Stromal cell of bone marrow (primary cell): ENCODE data around the gene AKR1B1.

ENCODE experiments used
- DNase-seq: peaks from one replicate; pipeline ENCODE4 v3.0.0-alpha.2; 2012; ENCODE audit warnings: low read depth

Gene AKR1B1

DNA sequence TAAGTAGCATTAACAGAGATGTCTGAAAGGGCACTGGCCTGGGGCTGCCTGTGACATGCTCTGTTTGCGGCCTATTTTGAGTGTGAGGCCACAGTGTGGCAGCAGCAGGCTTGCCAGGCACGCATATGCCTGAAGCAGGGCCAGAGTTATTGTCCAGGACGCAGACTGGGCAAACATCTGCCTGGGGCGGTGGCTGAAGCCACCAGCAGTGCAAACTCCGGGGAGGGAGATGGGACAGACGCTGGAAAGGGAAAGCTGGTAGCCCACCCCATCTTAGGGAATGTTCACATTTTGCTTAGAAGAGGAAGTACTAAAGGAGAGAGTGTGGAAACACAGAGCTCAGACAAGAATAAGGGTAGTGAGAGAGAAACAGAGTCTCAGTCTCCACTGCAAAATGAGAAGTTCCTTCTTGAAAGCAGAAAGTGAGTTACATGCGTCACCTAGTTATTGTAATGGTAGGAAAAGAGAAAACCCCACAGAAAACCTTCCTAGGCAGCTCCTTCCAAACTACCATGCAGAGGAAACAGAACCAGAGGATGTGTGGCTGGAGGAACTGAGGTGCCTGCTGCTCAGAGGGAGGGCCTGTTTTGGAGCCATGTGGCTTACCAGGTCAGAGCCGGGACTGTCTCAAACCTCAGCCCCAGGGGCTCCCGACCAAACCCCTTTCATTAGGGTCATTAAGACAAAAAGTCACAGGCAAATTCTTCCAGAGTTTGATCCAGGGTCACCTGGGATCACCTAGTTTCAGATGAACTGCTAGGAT, 14.5 kb downstream of the AKR1B1 start:
- no peak for DNase-seq

DNA sequence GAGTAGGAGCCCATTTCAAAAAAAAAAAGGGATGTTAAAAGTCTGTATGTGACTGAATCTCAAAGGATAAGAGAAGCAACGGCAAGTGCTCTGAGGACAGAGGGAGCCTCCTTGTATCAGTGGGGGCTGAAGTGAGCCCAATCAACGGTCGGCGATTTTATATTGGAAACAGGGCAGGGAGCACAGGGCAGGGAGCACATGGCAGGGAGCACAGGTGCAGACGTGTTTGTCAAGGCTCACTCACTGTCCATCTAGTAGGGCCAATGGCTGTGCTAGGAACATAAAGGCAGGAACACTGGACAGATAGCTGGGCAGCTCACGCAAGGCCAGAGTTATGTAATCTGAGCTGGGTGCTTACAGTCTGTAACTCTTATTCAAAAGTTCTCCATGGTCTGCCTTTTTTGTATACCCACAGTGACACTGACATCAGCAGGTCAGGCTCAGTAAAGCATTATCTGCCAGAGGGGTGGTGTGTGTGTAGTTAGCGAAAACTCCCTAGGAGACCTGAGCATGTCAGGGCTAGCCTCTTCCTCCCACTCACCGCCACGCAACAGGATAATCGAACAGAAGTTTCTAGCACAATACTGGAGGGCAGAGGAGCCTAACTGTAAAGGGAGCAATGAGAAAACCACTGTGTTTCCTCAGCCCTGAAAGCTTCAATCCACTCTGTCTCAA, 15.4 kb downstream of the AKR1B1 start:
- no peak for DNase-seq

DNA sequence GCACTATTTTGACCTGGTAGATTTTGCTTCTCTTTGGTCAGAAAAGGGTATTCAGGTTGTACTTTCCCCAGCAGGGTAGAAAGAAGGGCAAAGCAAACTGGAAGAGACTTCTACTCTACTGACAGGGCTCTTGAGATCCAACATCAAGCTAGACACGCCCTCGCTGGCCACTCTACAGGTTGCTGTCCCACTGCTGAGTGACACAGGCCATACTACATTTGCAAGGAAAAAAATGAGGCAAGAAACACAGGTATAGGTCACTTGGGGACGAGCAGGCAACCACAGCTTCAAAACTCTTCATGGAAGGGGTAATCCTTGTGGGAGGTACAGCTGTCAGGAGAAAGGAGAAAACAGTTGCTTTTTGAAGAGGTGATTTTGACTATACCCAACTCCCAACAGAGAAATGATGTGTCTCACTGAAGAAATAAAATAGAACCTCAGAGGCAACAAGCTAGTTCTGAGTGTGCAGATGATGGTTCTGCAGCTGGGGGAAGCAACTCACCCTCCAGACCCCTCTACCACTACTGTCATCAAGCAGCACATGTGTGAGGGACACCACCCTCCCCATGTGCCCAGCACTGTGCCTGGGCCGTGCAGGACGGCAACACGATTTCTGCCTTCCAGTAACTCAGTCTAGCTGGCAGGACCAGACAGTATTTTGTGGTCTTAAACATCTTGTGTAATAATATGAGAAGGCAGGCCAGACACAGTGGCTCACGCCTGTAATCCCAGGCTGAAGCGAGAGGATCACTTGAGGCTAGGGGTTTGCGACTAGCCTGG, 16.3 kb downstream of the AKR1B1 start:
- no peak for DNase-seq

DNA sequence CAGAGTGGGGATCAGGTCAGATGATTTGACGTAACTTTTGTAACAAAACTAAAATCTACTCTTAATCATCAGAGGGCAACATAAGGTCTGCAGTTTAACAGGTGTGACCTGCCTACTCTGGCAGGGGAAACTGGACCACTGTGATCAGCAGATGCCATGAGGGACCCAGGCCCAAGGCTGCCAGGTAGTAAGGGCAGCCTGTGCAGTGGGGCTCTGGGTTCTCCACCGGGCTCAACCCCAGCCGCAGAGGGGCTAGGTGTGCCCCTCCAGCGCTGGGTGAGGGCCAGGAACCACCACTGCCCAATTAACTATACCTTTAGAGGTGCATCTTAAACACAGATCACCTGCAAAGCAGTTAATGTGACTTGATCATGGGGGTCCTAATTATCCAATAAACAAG, 17.6 kb downstream of the AKR1B1 start:
- no peak for DNase-seq

DNA sequence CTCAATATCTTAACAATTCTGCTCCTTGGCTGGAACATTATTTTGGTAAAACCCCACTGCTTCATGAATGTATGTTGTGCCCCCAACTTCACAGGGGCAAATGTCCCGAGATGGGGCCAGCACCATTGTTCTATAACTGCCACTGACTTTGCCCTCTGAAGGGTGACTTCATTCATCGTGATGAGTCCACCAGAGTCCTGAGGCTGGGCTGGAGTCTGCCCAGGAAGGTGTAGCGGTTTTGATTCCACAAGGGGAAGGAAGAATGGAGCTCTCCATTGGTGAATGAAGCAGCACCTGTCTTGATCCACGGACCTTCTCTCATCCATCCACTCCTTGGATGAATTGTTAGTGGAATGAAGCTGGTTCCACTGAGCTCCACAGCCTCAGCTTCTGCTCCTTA, 18.4 kb downstream of the AKR1B1 start:
- DNase-seq: no peak

DNA sequence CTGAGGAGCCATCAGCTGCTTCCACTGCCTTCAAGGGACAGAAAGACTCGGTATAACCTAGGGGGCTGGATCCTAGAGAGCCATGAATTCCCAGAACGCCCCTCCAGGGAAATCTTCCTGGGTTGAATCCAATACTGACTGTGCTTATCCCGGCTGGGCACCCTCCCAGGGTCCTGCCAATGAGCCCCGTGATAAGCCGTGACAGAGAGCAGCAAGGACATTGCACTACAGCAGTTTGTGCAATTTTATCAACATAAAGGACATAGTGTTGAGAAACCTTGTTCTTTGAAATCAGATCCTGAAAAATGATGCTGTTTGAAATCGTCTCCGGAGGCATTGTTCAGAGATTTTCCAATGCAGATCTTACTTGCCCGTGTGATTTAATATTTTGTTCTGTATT, 18.8 kb downstream of the AKR1B1 start:
- DNase-seq: no peak

DNA sequence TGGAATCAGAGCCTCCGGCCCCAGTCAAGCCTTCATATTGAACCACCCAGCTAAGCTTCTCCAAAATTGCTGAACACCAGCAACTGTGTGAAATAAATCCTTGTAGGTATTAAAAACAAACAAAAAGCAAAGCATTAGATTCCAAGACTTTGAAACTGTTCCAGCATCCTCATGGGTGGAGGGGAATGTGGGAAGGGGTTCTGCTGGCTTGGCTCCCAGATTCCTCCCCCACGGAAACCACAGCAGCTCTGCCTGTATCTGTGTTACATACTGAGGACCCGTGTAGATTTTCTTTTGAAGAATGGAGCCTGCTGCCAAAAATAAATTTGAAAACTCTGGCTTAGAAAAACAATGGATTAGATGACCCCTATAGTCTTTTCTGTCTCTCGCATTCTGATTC, 20.0 kb downstream of the AKR1B1 start:
- no peak for DNase-seq

DNA sequence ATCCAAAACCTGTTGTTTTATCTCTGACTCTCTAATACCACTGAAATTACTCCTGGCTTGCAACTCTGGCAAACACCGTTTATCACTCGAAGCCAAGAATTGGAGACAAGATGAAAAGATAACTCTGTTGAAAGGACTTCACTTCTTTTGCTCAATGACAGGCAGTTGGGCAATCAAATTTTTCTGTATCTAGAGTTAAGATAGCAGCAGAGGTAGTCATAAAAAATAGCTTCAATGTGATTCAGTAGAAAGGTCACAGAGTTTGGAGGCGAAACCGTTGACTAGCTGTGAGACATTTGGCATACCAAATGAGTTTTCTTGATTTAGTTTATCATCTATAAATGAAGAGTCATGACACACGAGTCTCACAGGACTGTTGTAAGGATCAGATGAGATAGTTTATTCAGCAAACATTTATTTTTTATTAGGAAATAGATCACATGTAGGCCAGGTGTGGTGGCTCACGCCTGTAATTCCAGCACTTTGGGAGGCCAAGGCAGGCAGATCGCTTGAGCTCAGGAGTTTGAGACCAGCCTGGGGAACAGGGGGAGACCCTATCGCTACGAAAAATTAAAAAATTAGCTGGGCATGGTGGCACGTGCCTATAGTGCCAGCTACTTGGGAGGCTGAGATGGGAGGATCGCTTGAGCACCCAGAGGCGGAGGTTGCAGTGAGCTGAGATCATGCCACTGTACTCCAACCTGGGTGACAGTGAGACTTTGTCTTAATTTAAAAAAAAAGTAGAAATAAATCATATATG, 23.6 kb downstream of the AKR1B1 start:
- no peak for DNase-seq

DNA sequence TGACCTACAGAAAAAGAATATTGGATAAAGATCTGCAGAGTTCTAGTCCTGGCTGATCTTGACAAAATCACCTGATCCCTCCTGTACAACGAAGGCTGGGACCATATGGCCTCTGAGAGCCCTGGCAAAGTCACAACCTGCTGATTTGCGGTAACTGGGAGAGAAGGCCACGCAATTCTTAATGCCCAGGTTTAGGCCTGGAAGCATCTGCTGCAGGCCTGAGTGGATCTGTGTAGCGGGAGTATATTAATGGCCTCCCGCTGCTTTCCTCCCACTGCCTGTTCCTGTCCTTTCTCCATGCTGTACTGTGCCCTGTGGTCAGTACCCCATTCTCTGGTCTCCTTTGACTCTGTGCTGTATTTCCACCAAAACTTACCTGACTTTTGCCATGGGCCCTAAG, 24.2 kb downstream of the AKR1B1 start:
- DNase-seq: no peak

DNA sequence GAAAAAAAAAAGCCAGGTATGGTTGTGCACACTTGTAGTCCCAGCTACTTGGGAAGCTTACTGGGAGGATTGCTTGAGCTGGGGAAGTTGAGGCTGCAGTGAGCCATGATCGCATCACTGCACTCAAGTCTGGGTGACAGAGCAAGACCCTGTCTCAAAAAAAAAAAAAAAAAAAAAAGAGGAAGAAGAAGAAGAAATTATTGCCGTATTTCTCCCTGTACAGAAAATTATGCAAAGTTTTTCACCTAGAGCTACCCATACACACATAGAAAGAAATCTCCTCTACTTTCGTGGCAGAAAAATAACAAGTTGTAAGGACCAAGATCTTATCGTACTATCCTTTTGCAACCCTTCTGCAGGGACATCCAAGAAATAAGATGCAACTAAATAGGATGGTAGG, 25.5 kb downstream of the AKR1B1 start:
- DNase-seq: no peak

DNA sequence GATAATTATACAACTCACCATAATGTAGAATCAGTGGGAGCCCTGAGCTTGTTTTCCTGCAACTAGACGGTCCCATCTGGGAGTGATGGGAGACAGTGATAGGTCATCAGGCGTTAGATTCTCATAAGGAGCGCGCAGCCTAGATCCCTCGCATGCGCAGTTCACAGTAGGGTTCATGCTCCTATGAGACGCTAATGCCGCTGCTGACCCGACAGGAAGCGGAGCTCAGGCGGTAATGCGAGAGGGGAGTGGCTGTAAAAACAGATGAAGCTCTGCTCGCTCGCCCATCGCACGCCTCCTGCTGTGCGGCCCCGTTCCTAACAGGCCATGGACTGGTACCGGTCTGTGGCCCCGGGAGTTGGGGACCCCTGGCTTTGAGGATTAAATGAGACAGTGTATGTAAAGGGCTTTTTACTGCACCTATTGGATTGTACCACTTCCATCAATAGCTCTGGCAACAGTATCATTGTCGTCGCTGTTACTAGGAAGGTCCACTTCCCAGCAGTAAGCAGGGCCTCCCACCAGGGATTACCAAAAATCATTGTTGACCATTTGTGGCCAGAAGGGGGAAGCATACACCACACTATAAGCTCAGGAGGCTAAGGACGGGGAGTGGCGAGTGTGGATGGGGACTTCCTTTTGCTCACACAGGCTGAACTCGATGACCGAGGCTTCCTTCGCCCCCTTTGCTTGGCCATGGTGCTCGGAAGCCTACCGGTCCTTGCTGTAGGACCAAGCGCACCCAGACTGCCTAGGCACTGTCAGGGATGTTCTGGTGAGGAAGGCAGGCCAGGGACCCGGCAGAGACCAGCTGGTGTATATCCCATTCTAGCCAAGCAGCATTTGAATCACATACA, 26.4 kb downstream of the AKR1B1 start:
- DNase-seq: peak; percentile 89

DNA sequence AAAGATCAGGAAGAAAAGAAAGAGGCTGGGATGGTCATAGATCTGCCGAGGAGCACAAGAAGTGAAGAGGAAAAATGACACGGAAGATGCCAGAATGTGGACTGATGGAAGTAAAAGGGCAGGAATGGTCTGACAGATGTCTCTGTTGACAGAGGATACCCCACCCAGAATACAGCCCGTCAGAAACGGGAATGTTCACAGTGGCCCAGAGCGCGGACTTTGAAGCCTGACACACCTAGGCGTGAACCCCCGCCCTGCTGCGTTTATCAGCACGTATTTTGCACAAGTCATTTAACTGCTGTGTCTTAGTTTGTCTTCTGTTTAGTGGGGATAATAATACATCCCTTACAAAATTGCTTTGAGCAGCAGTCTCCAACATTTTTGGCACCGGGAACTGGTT, 27.1 kb downstream of the AKR1B1 start:
- no peak for DNase-seq

DNA sequence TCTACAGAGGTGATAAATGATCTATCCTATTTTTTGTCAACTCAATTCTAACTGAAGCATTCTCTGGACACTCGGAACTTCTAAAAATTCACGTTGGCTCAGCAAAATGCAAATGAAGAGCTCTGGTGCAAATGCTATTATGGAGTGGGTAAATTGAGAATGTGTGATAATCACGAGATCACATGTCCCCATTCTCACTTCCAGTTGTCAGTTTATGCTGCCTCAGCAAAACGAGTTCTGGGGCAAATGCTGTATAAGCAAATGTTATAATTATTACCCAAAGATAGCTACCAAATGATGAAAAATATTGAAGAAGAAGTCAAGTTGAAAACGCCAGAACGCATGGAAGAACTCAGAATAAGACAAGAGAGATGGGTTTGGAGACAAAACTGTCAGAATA, 29.4 kb downstream of the AKR1B1 start:
- no peak for DNase-seq

DNA sequence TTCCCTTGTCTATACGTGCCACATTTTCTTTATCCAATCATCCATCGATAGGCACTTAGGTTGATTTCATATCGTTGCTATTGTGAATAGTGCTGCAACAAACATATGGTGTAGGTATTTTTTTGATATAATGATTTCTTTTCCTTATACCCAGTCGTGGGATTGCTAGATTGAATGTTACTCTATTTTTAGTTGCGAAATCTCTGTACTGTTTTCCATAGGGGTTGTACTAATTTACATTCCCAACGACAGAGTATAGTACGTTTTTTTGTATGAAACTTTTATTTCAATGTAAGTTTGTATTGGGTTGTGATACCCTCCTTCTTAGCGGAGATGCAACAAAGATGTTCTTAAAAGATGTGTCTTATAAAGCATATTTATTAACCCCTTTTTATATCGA, 30.0 kb downstream of the AKR1B1 start:
- no peak for DNase-seq

DNA sequence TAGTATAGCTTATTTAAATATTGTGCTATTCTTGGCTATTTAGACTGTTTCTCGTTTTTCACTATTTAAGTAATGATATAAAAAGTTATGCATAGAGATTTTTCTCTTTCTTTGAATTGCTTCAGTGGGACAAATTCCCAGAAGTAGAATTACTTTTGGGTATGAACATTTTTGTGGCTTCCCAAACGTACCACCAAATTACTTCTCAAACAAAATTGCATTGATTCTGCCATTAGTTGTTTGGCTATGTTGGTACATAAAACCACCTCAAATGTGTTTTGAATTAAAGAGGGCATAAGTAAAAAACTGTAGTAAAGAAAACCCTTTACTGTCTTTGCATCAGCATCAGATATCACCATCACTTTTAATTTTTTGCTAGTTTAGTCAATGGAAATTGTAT, 31.0 kb downstream of the AKR1B1 start:
- DNase-seq: no peak

DNA sequence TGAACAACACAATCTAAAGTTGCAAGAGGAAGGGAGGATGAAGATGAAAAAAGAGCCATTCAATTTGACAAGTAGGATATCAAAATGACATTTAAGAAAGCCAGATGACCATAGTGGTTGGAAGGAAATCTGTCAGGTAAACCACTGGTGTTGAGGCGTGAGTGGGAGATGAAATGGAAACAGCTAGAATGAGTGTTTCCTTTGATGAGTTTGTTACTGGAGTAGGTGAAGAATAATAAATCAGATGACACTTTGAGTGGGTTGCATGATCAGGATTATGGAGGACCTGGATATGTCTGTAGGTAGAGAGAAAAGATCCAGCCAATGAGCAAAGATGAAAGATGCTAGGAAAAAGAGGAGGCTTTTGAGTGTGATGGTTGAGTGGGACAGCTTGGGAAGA, 33.1 kb downstream of the AKR1B1 start:
- DNase-seq: no peak

DNA sequence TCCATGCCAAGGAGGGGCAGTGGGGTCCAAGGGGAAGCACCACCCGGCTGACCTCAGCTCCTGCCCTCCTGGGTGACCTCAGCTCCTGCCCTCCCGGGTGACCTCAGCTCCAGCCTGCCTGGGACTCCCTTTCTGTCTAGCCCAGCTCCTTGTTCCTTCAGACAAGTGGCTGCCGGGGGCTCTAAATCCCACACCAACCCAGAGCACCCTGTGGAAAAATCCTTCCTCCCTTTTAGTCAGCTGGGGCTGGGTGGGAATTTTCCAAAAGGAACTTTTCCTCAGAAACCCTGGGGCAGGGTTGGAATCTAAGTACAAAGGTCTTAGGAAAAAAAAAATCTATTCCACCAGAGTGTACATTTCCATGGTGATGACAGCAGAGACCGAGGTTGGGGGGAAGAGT, 36.3 kb downstream of the AKR1B1 start:
- DNase-seq: no peak

DNA sequence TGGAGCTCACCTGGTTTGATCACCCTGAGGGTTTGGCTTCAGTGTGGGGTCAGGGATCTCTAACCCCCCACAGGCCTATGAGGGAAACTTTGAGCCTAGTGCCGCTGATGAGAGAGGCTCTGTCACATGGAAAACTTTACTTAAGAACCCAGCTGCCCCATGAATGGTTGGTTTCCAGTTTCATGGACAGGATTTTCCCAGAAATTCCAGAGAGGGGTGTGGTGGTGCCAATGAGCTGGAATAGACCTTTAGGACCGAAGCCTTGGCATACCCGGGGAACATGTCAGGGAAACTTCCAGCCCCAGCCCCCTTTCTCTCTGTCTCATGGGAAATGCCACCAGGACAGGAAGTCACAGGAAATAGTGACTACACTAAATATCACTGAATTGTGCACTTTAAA, 36.9 kb downstream of the AKR1B1 start:
- DNase-seq: no peak

DNA sequence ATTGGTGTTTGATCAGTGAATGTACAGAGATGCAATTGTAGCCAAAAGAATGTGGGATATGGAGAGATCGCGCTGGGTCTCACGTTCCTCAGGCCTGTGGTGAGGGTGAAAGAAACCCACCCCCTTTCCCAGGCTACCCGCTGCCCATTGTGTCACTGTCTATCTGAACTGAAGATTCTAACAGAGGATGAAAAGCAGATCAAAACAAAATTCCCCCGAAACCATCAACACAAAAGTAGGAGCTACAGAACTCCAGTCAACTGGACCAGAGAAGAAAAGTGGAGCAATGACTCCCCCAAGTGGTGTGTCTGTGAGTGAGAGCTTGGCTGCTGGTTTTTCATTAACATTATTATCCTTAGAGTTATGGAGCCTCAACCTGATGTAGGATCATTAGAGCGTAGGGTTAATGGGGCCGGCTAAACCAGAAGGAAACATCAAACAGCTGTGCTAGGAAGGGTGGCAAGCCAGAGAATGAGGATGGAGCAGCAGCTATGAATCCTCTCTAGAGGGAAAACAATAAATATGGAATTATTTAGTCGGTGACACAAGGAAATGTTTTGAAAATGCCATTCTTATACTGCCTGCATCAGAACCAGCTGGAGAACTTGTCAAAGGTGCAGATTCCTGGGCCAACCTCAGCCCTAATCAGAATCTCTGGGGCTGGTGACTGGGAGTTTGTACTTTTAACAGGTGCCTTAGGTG, 38.3 kb downstream of the AKR1B1 start:
- DNase-seq: peak; percentile 61

DNA sequence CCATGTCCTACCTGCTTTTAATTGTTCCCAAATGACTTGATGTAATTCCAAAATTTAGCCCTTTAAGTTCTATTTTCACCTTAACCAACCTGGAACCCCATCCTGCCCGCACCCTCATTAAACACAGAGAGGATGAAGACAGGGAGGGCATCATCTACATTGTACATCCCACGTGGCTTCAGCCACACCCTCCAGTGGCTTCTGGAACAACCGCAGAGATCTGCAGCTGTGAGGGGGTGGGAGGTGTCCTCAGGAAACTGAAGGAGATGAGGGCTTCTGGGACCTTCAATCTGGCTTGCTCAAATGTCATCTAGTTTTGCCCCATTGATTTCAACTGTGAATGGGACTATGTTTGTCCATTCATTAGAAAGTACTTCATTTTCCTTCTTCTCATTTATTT, 39.0 kb downstream of the AKR1B1 start:
- no peak for DNase-seq

DNA sequence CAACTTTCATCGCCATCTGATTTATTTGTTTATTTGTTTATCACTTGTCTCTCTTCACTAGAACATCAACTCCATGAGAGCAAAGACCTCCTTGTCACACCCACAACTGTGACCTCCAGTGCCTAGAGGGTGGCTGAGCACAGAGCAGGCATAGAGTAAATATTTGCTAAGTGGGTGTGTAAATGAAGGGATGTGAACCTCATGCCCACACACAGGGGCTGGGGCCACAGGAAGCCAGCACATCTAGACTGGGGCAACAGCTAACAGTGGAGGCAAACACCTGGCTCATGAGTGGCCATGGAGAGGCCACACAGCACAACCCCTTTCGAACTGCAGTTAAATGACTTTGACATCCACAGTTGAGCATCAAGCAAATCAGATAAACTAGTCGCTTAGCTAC, 39.8 kb downstream of the AKR1B1 start:
- DNase-seq: no peak
